Activated gamma-delta T cell (primary cell): Measurements from ENCODE around the gene EDIL3.
"Not testable (repeated sequence)": the region's sequence is repeated elsewhere in the genome, so short reads cannot be mapped to it uniquely, and the experiment has no call there.

Experiments used
- DNase-seq: peaks from one replicate; lab custom pipeline; 2025; lab: John Stamatoyannopoulos, UW

Gene EDIL3

DNA sequence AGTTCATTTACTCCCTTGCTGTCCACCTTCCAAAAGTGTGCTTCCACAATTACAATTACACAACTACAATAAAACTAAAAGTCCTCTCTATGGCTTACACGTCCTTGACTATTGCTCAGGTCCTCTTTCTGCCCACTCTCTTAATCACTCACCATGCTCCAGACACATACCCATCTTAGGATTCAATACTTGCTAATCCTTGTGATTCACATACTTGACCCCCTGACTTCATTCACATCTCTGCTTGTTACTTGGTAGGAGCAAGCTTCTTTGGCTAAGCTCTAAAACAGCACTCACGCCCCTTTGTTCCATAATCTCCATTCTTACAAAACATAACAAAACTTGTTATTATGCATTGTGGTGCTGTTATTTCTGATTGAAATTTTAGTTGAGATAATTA lies 215.8 kb downstream of the EDIL3 start:
- no peak for DNase-seq

DNA sequence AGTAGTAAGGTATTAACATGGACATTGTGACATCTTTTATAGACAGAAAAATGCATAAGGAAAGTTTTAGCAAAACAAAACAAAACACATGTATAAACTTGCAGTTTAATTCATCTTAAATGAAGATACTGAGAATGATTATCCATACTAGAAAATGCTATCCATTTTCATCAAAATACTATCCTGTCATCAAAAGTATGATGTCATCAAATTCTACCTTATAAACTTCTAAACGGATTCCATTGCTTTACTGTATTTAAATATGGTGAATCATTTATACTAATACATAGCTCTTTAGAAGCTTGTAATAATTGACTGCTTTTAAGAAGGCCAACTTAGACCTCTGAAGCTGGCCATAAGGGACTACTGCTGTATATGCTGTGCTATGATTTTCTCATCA lies 221.0 kb downstream of the EDIL3 start:
- no peak for DNase-seq

DNA sequence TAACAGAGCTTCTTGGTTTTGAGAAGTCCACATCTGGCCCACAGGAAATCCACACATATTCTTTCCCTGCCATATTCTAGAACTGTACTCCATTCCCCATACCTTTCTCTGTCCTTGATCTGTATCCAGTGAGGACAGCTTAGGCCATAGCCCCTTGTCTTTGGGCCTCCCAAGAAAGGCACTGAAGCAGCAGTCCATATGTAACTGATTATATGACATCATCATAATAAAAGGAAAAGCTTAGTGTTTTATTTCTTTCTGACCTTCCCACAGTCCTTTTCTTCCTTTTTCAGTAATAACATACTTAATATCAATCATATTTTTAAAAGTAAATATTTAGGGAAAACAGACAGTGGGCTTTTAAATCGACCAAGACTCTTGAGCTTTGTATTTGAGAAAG lies 222.0 kb downstream of the EDIL3 start:
- DNase-seq, result no peak

DNA sequence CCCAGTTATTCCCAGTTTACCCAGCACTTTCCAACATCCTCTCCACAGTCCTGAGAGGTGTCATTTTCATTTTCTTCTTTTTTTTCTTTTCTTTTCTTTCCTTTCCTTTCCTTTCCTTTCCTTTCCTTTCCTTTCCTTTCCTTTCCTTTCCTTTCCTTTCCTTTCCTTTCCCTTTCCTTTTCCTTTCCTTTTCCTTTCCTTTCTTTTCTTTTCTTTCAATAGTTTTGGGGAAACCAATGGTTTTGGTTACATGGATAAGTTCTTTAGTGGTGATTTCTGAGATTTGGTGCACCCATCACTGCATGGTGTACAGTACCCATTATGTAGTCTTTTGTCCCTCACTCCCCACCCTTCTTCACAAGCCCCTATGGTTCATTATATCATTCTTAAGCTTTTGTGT lies 224.0 kb downstream of the EDIL3 start:
- DNase-seq, result not testable (repeated sequence)

DNA sequence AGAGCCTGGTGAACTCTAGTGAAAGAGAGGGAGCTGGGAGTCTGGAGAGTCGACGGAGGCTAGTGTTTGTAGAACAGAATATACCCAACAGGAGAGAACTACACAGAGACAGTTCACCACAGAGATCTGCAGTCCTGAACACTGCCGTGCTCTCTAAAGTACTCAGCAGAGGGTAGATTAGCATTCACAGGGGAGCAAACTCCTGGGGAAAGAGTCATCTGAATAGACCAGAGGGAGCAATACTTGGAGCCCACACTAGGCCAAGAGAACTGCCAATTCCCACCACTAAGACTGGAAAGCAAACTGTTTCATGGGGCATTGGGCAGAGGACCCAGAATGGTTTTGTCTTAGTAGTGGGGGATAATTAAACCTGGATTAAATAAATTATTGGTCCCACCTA lies 235.6 kb downstream of the EDIL3 start:
- no peak for DNase-seq

DNA sequence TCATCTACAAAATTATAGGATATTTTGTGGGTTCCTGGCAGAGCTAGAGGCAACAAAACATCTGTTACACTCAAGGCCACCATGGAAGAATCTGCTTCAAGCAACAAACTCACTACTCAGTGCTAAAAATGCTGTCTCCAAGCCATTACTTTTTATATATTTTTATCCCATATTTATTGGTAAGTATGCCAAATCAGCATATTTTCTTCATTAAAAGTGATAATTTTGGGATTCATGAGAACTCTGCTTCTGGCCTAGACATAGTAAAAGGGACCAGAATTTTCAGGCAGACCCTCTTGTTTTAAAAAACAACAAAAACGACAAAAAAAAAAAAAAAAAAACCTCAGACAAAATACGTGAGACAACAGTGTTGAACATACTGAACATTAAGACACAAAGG lies 236.0 kb downstream of the EDIL3 start:
- DNase-seq, result no peak

DNA sequence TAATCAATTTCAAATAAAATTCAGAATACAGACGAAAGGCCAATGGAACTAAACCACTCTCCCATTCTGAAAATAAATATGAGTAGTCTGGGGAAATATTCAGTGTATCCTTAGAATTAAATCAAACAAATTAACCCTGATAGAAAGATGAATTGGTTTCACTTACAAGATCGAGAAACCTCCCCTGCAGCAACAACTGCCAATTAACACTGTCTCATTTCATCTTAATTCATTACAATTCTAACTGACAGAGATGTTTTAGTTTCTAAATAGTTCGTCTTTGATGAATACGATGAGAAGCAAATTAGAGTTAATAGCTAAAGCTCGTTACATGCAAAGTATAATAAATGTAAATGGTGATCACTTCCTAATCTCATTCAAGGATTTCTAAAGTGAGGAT lies 247.1 kb downstream of the EDIL3 start:
- no peak for DNase-seq

DNA sequence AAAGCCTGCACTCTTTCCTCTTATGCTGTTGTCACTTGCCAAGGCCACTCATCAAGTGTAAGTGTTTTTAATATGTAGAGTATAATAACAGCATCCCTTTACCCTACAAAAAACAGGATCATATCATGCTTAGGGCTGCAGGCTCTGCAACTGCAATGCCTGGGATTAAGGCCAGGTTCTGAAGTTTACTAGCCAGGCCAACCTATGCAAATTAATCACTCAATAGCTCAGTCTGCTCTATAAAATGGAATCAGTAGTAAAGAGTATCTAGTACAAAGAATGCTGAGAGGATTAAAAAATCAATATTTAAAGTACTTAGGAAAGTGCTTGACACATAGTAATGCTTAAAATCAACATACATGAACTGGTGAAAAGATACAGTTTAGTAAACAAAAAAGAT lies 253.3 kb downstream of the EDIL3 start:
- no peak for DNase-seq

DNA sequence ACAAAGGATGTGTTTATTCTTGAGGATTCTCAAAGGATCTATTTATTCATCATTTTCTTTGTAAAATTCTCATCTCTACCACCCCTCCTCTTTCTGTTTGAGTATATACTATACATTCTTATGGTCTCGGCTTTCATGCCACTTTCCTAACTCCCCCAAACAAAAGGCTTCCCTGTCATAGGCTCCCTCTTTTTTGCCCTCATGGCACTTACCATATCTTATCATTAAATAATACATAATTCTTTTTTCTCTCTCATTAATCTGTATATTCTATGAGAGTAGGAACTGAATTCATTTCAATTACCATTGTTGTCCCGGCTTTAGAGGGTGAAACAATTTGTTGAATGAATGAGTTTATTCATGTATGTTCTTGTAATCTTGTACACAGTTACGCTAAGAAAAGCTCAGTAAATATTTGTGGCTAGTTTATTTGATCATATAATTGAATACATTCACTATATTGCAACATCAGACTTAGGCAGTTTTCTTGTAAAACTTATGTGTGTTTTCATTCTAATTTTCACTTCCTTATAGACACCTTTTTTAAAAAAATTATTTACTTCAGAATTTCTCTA lies 254.6 kb downstream of the EDIL3 start:
- no peak for DNase-seq

DNA sequence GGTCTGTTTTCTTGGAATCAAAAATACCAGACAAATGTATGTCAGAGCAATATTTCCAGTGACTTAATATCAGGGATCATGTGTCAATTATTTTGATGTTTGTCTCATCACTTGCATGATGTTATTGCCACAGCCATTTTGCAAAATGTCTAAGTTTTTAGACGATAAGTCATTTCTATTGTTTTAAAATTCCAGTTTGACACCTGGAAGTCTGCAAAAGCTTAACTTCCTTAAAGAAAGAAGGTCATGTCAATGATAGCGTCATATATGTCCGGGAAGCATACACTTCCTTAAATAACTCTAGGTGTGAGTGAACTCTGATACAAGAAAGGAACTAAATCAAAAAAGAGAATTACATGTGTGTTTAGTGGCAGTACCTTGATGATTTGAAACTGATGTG lies 259.5 kb downstream of the EDIL3 start:
- no peak for DNase-seq

DNA sequence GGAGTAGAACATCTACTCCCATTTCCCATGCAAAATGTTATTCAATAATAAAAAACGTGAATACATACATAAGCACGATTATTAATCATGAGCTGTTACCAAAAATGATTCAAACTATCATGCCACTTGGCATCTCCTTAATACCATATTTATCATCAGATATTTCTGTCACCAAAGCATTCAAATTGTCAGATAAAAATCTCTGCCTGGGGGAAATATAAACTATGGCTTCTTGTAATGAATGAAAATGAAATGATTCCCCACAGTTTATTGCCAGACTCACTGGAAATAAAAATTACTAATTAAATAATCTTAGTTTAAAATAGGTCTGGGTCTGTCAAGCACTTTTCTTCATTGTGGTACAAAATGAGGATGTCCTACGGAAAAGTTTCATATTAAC lies 265.4 kb downstream of the EDIL3 start:
- DNase-seq, result no peak

DNA sequence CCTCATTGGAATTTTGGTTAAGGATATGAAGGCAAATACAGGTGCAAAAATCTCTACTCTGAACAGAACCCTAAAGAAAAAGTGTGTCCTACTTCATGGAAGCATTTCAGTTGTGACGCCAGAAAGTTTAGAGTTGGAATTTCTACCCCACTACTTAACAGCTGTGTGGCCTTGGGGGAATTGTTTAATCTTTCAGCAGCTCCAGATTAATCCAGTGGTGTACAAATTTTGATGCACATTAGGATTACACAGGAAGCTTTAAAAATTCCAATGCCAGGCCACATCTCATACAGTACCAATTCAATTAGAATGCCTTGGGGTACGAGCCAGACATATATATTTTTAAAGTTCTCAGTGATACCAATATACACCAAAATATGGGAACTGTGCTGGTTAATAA lies 266.1 kb downstream of the EDIL3 start:
- no peak for DNase-seq

DNA sequence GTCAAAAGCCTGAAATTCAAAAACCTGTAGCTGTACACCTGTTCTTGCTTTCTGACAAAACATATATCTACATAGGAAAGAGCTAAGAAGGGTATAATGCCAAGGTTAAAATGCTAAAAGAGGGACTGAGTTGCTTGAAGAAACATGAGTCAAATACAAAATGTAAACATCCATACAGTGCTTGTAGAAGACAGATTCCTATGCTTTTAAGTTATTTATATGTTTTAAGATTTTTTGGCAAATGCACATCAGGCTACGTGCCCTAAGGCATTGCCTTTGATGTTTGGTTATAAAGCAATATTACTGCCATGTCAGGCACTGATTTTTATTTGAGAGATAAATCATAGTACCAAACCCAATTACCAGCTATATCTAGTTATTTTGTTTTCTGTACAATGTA lies 269.0 kb downstream of the EDIL3 start:
- no peak for DNase-seq

DNA sequence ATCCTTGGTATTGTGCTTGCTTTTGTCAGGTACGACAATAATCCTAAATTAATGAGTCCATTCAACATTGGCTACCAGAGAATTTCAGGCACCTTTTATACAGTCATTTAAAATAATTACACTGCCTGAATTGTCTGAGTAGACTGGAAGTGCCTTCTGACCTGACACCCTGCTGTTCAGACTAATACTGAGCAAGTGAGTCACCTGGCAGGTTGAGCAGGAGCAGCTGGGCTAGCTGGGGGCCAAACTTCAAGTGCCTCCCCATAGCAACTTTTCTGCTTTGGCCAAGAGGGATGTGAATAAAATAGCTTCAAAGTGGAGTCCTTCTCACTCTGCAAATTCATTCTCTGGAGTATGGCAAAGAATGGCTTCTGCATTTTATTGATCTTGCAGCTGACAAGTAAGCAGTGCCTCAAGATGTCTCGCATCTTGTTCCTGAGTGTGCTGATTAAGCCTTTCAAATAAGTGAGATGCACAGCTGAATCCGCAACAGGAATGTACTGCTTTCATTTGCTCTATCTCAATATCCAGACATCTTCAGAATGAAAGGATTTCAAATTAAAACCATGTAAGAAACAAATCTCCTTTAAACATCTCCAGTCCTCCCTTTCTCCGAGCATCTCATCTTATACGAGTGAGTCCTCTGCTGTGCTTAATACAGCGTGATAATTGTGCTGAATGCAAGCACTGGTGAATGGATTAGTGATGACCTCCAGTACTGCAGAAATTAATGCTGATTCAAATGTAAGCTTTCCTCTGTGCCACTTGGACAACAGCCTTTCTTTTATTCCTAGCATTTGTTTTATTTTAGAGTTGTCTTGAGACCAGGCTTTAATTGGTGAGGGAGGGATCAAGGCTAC lies 271.2 kb downstream of the EDIL3 start:
- no peak for DNase-seq

DNA sequence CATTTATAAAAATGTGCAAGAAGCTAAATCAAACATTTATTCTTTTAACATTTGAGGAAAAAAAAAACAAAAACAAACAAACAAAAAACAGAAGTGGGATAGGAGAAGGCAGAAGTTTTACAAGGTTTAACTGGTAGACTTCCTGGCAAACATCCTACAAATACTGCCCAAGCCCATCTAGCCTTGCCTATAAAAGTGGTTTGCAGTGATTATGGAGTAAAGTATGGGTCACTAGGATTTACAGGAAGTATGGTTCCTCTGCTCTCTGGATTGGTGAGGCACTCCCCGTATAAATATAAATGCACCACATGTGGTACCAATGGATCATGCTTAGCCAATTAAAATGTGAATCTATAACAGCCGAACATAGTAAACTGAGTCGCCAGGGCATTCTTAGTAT lies 291.9 kb downstream of the EDIL3 start:
- no peak for DNase-seq

DNA sequence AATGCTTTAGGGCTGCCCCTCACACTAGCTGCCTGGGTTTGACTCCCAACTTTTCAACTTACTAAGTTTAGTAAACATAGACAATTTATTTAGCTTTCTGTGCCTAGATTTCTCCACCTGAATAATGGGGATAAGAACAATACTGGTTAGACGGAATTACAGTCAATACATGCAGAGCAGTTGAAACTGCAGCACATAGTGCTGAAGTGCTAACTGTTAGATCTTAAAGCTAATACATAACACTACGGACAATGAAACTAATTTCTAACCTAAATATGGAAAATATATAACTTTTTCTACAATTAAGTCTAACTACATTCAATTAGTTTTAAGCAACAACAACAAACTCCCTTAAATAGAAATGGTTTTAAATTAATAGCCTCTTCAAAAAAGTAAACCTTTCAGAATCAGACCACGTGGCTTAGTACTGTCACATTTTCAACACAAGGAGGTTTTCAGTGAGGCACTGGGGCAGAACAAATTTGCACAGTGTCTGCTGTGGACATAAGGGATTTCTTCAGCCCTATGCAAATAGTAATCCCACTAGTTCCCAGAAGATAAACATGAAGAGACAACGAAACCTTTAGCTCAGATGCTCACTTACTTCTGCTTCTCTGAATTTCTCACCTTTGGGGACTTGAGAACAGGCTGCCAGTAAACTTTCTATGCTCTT lies 293.4 kb downstream of the EDIL3 start:
- no peak for DNase-seq

DNA sequence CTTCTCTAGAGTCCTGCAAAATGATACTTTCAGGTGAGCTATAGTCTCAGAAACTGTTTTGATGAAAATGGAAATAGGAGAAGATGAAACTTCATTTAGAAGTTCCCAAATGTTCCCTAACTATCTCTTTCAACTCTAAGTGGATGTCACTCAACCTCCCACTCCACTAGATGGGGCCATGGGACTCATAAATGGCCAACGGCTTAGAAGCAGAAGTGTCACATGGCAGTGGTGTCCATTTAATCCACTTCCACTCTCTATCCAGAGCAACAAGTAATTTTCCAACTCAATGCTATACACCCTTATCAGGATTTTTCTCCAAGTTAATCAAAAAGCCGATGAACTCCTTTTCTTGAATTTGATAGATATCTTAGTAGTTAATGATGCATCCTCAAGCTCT lies 295.7 kb downstream of the EDIL3 start:
- DNase-seq, result no peak

DNA sequence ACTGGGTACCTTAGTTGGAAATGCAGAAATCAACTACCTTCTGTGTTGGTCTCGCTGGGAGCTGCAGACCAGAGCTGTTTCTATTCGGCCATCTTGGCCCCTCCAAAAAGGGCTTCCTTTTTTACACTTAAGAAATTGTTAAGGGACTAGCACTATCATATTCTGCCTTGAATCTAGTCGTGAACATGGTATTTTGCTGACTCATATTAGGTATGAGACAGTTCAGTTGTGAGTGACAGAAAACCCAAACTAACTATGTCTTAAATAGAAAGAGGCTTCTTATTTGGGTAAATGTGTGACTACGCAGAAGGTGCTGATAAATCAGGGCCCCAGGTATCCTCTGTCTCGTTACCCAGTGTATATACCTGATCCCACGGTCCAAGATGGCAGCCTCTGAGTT lies 298.2 kb downstream of the EDIL3 start:
- no peak for DNase-seq

DNA sequence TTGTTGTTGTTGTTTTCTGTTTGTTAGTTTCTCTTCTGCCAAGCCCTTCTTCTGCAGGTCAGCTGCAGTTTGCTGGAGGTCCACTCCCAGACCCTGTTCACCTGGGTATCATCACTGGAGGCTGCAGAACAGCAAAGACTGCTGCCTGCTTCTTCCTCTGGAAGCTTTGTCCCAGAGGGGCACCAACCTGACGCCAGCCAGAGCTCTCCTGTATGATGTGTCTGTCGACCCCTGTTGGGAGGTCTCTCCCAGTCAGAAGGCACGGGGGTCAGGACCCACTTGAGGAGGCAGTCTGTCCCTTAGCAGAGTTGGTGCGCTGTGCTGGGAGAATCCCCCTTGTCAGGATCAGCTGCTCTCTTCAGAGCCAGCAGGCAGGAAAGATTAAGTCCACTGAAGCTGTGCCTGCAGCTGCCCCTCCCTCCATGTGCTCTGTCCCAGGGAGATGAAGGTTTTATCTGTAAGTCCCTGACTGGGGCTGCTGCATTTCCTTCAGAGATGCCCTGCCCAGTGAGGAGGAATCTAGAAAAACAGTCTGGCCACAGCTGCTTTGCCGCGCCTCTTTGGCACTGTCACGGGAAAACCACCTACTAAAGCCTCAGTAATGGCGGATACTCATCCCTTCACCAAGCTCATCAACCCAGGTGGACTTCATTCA lies 299.2 kb downstream of the EDIL3 start:
- DNase-seq, result no peak

DNA sequence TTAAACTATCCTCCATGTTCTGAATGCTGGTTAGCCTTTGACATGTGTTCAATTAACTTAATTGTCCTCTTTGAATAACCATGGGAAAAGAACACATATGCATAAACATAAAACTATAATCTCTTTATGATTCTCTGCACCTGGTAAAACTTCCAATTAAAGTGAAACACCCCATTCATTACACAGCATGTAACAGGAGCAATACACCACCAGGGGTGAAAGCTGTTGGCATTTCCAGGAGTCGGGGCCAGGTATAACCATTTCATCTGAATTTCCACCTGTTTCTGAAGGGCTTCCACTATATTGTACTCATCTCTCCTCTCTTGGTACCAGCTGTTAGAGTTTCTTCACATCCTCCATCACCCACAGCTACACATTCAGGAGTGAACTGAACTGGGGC lies 303.8 kb downstream of the EDIL3 start:
- no peak for DNase-seq

DNA sequence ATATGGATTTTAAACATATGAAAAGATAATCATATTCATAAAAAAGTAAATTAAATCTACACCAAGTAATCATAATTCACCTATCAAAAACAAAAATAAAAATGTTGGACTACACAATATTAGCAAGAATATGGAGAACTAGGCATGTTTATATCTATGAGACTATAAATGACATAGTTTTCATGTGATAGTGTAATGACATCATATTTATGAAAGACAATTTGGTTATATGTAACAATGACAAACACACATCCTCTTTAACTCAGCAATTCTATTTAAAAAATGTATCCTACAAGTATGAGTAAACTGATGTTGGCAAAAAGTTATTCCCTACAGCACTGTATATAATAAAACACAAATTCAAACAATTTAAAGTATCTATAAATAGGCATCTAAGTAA lies 312.3 kb downstream of the EDIL3 start:
- no peak for DNase-seq

DNA sequence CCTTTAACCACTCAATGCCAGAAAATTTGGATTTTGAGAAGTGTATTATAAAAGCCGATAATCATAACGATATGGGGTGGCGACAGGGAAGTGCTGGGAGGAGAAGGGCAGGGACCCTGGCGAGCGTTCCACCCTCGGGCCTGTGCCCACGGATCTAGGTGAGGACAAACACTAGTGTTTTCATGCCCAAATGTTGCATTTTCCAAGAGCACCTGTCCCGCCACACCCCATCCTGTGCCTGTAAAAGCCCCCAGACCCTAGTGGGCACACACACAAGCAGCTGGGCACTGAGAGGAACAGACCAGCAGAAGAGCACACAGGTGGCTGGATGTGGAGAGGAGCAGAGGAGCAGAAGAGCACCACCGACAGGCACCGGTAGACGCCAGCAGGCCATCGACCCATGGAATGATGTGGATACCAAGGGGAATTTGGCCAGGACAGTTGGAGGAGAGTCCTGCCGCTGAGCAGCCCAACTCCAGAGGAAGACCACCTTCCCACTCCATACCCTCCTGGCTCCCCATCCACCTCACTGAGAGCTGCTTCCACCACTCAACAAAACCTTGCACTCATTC lies 315.0 kb downstream of the EDIL3 start:
- DNase-seq, result no peak
